HG02623 (cell line): ENCODE data around the gene LRRD1.
A peak's percentile ranks its signal among the peaks of the same experiment; 100 is the strongest.
"Not testable (repeated sequence)": the region's sequence is repeated elsewhere in the genome, so short reads cannot be mapped to it uniquely, and the experiment has no call there.

Experiments used
- ATAC-seq: cut with Tn5 transposase; IDR thresholded peaks from one replicate; pipeline ENCODE4 v1.9.1; 2021; ENCODE audit warnings: moderate library complexity; ENCODE audit not compliant: unreplicated experiment

The LRRD1 gene

GRCh38 chr7:92178928-92179924 lies at the start of gene LRRD1:
TSS of gene LRRD1 (minus strand) at chr7:92179142. CDS start at chr7:92165202, 13,940 bp downstream.
- peak; percentile 100 for ATAC-seq

- no peak for ATAC-seq
Observed at GRCh38 chr7:92228742-92229141, 49.8 kb upstream of the LRRD1 start.

- no peak for ATAC-seq
Observed at GRCh38 chr7:92228100-92228499, 49.2 kb upstream of the LRRD1 start.

- no peak for ATAC-seq
Observed at GRCh38 chr7:92226981-92227380, 48.0 kb upstream of the LRRD1 start.

GRCh38 chr7:92221766-92222165 lies 42.8 kb upstream of the LRRD1 start:
- ATAC-seq = no peak

- no peak for ATAC-seq
Observed at GRCh38 chr7:92206672-92207071, 27.7 kb upstream of the LRRD1 start.

GRCh38 chr7:92205987-92206386 lies 27.0 kb upstream of the LRRD1 start:
- ATAC-seq = no peak

- no peak for ATAC-seq
Observed at GRCh38 chr7:92200791-92201190, 21.8 kb upstream of the LRRD1 start.

- no peak for ATAC-seq
Observed at GRCh38 chr7:92192326-92192725, 13.4 kb upstream of the LRRD1 start.

- ATAC-seq = not testable (repeated sequence)
Observed at GRCh38 chr7:92189246-92189645, 10.3 kb upstream of the LRRD1 start.

GRCh38 chr7:92184294-92184693 lies 5.4 kb upstream of the LRRD1 start:
- ATAC-seq = not testable (repeated sequence)

GRCh38 chr7:92177362-92177761 lies 1.6 kb downstream of the LRRD1 start:
- ATAC-seq = no peak

GRCh38 chr7:92169529-92169928 lies 9.4 kb downstream of the LRRD1 start:
- ATAC-seq = not testable (repeated sequence)

- ATAC-seq = no peak
Observed at GRCh38 chr7:92161271-92161670, 17.7 kb downstream of the LRRD1 start.

- peak; percentile 71 for ATAC-seq
Observed at GRCh38 chr7:92158660-92159575, 20.0 kb downstream of the LRRD1 start.

GRCh38 chr7:92156990-92157389 lies 22.0 kb downstream of the LRRD1 start:
- no peak for ATAC-seq

- no peak for ATAC-seq
Observed at GRCh38 chr7:92155108-92155739, 23.7 kb downstream of the LRRD1 start.

- no peak for ATAC-seq
Observed at GRCh38 chr7:92150450-92151017, 28.4 kb downstream of the LRRD1 start.

- no peak for ATAC-seq
Observed at GRCh38 chr7:92149736-92150239, 29.2 kb downstream of the LRRD1 start.

- ATAC-seq = not testable (repeated sequence)
Observed at GRCh38 chr7:92143192-92143880, 35.6 kb downstream of the LRRD1 start.
